Activated naive CD4-positive, alpha-beta T cell treated with anti-CD3 and anti-CD28 coated beads, Interleukin-2, amount 10 ng/mL, durations not matched to agents 7 days and 5 days (primary cell): ENCODE data around the gene TMPRSS11E.

Experiments used
- CTCF ChIA-PET: fragments of 350-600 bp; sonication (Branson Sonifier 250); formaldehyde crosslinking; loops from one replicate; lab custom pipeline; 2021; ENCODE audit warnings: antibody characterized with exemption; lab: Charles Lee
- DNase-seq: peaks from one replicate; pipeline ENCODE4 v3.0.0-alpha.2; 2020
- H3K27ac Mint-ChIP-seq: one replicate; pipeline ENCODE4 v1.8.0; 2021; ENCODE audit warnings: mild to moderate bottlenecking, moderate library complexity, mixed read lengths
- H3K27me3 Mint-ChIP-seq: one replicate; pipeline ENCODE4 v1.8.0; 2021; ENCODE audit warnings: mild to moderate bottlenecking, mixed read lengths
- H3K36me3 Mint-ChIP-seq: one replicate; pipeline ENCODE4 v1.8.0; 2021; ENCODE audit warnings: mixed read lengths
- H3K4me1 Mint-ChIP-seq: one replicate; pipeline ENCODE4 v1.8.0; 2021; ENCODE audit warnings: mixed read lengths
- H3K4me3 Mint-ChIP-seq: one replicate; pipeline ENCODE4 v1.8.0; 2021; ENCODE audit warnings: mild to moderate bottlenecking, moderate library complexity, mixed read lengths
- H3K9me3 Mint-ChIP-seq: one replicate; pipeline ENCODE4 v1.8.0; 2021; ENCODE audit warnings: mixed read lengths

Gene TMPRSS11E

GRCh38 chr4:68433582-68433981, 13.7 kb upstream of the TMPRSS11E start:
- DNase-seq = no peak
- H3K27ac Mint-ChIP-seq = no peak overlapping the region
- CTCF ChIA-PET = no interaction called here
- H3K4me3 Mint-ChIP-seq = no peak overlapping the region
- H3K27me3 Mint-ChIP-seq = peaks cover 5% of the 10 kb centered on the region
- peaks cover 20% of the 10 kb centered on the region for H3K36me3 Mint-ChIP-seq
- H3K4me1 Mint-ChIP-seq = peaks cover 43% of the 10 kb centered on the region
- peaks cover 15% of the 10 kb centered on the region for H3K9me3 Mint-ChIP-seq

DNA sequence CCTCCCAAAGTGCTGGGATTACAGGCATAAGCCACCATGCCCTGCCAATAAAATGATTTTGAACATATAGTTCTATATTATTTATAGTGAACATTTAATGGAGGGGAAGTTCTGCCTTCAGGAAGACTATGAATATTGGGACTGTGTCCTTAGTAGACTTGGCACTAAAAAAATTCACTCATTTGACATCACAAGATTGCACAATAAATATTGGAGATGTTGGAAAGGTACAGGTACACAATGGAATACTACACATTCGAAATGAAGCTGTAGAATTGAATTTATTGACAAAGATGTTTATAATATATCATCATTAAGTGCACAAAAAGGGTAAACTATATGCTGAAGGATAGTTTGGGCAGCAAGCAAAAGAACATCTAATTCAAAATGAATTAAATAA, 13.0 kb upstream of the TMPRSS11E start:
- Mint-ChIP-seq H3K27ac (no peak overlapping the region), H3K4me1 (peaks cover 49% of the 10 kb centered on the region), H3K9me3 (peaks cover 18% of the 10 kb centered on the region), H3K27me3 (peaks cover 5% of the 10 kb centered on the region), H3K4me3 (no peak overlapping the region), H3K36me3 (peaks cover 24% of the 10 kb centered on the region)
- CTCF ChIA-PET = no interaction called here
- DNase-seq = no peak

DNA sequence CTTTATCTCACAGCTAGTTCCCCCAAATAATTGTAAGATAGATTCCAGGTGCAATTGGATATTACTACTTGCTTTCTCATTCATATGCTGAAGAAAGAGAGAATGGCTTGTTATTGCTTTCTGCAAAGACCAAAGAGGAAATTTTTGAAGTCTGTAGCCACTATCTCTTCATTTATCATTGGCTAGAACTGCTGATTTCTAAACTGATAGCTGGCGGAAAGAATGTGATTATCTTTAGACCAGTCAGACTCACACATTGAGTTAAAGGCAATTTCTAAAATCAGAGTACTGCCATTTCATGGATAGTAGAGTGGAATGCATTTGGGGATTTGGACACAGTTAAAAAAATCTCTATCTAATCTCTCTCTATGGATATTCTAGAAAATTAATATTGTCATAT, 12.4 kb upstream of the TMPRSS11E start:
- Mint-ChIP-seq H3K9me3 (peaks cover 18% of the 10 kb centered on the region), H3K36me3 (peaks cover 26% of the 10 kb centered on the region), H3K4me1 (peaks cover 54% of the 10 kb centered on the region), H3K27me3 (peaks cover 5% of the 10 kb centered on the region), H3K27ac (no peak overlapping the region), H3K4me3 (no peak overlapping the region)
- DNase-seq = no peak
- CTCF ChIA-PET = no interaction called here

GRCh38 chr4:68445111-68445510, 2.2 kb upstream of the TMPRSS11E start:
- H3K4me1 Mint-ChIP-seq = peaks cover 39% of the 10 kb centered on the region
- no peaks in the 10 kb centered on the region for H3K27me3 Mint-ChIP-seq
- no peak overlapping the region for H3K27ac Mint-ChIP-seq
- CTCF ChIA-PET = no interaction called here
- H3K4me3 Mint-ChIP-seq = no peak overlapping the region
- peaks cover 10% of the 10 kb centered on the region for H3K9me3 Mint-ChIP-seq
- no peak for DNase-seq
- peaks cover 22% of the 10 kb centered on the region for H3K36me3 Mint-ChIP-seq

DNA sequence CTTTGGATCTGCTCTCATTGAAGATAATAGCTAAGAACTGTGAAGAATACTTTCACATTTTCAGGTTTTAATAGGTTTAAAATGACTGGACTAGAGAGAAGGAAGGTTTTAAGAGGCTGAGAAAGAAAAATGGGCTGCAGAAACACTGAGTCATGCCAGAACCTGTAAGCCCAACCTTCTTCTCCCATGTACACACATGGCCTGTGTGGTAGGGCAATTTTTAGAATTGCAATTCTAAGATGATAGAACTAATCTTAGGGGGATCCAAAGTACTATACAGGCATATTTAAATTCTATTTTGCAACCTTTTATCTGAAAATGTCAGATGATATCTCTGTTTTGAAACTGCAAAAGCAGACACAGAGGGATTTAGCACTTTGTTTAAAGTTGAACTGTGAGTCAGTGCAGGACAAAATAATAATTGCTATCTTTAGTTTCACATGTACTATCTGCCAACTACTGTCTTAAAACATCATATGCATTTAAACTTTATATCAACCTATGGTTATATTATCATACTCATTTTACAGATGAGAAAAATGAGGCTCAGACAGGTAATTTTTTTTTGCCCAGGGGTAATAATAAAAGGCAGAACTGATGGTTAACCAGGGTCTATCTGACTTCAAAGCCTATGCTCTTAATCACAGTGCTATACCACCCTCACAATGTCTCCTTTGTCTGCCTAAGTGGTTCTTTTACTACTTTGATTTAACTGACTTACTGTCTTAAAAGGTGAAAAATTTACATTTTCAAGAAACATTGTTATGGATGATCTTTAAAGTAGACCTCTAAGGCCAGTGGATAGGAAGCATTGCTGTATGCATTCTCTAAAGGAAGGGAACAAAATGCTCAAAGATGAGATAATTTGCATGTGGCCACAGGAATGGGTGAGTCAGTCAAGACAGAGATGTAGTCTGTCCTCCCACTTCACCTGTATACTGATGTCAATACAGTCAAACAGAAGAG, 4.3 kb downstream of the TMPRSS11E start:
- Mint-ChIP-seq H3K4me1 (peaks cover 15% of the 10 kb centered on the region), H3K27ac (no peak overlapping the region), H3K4me3 (no peak overlapping the region), H3K36me3 (no peaks in the 10 kb centered on the region), H3K27me3 (no peaks in the 10 kb centered on the region), H3K9me3 (no peaks in the 10 kb centered on the region)
- CTCF ChIA-PET = no interaction called here
- DNase-seq = no peak

DNA sequence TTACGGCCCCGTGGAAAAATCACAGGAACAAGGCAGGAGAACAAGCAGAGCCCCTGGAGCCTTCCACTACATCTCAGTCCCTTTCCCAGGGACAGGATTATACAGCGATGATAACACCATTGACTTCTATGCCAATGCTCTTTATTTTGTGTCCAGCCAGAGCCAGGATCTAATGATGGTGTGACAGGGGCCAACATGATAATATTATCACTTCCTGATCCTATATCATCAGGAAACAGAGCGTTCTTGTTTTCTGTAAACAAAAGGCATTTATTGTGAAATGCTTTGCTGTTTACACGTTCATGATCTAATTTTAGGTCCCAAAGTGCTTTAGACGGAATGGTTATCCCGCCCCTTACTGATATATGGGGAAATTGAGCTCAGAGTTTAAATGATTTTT, 12.8 kb downstream of the TMPRSS11E start:
- no peak overlapping the region for H3K27ac Mint-ChIP-seq
- DNase-seq = no peak
- no peak overlapping the region for H3K4me3 Mint-ChIP-seq
- no peaks in the 10 kb centered on the region for H3K4me1 Mint-ChIP-seq
- CTCF ChIA-PET = no interaction called here
- no peaks in the 10 kb centered on the region for H3K27me3 Mint-ChIP-seq
- no peaks in the 10 kb centered on the region for H3K9me3 Mint-ChIP-seq
- no peaks in the 10 kb centered on the region for H3K36me3 Mint-ChIP-seq

- Mint-ChIP-seq H3K27me3 (no peaks in the 10 kb centered on the region), H3K4me3 (no peak overlapping the region), H3K4me1 (no peaks in the 10 kb centered on the region), H3K9me3 (no peaks in the 10 kb centered on the region), H3K27ac (no peak overlapping the region), H3K36me3 (no peaks in the 10 kb centered on the region)
- CTCF ChIA-PET = interaction anchor here (0.7 kb wide), 1 partner anchor 128 kb away, joined by 3 read pairs; no protein-coding TSS in a partner anchor
- DNase-seq = no peak
Observed at GRCh38 chr4:68461790-68462189, 14.5 kb downstream of the TMPRSS11E start.

GRCh38 chr4:68462691-68463090, 15.4 kb downstream of the TMPRSS11E start:
- H3K36me3 Mint-ChIP-seq = no peaks in the 10 kb centered on the region
- H3K4me1 Mint-ChIP-seq = no peaks in the 10 kb centered on the region
- H3K27ac Mint-ChIP-seq = no peak overlapping the region
- no peaks in the 10 kb centered on the region for H3K9me3 Mint-ChIP-seq
- no peak overlapping the region for H3K4me3 Mint-ChIP-seq
- no peaks in the 10 kb centered on the region for H3K27me3 Mint-ChIP-seq
- CTCF ChIA-PET = no interaction called here
- DNase-seq = no peak

DNA sequence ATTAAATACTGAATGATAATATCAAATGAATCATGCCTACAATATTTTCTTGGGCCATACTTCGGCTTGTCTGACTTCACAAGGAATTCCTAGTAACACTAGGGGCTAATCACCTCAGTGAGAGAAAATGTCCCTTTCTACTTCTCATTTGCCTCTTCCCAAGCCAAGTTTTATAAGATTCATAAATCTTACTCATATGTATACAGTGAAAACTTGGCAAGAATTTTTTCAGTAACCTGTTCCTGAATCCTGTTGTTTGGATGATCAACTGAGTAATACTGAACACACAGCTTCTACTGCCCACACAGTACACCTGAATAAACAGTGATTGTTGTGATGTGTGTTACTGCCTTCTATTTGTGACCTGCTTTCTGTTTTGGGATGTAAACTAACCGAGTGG, 16.5 kb downstream of the TMPRSS11E start:
- no peak overlapping the region for H3K27ac Mint-ChIP-seq

GRCh38 chr4:68465058-68465457, 17.8 kb downstream of the TMPRSS11E start:
- no peak for DNase-seq
- CTCF ChIA-PET = no interaction called here
- no peaks in the 10 kb centered on the region for H3K36me3 Mint-ChIP-seq
- no peak overlapping the region for H3K27ac Mint-ChIP-seq
- H3K9me3 Mint-ChIP-seq = no peaks in the 10 kb centered on the region
- H3K27me3 Mint-ChIP-seq = no peaks in the 10 kb centered on the region
- H3K4me1 Mint-ChIP-seq = peaks cover 5% of the 10 kb centered on the region
- no peak overlapping the region for H3K4me3 Mint-ChIP-seq

More for the DNA sequence above, 16.5 kb downstream of the TMPRSS11E start:
- no peaks in the 10 kb centered on the region for H3K36me3 Mint-ChIP-seq
- CTCF ChIA-PET = no interaction called here
- no peak for DNase-seq
- no peaks in the 10 kb centered on the region for H3K27me3 Mint-ChIP-seq
- H3K9me3 Mint-ChIP-seq = no peaks in the 10 kb centered on the region
- H3K4me1 Mint-ChIP-seq = no peaks in the 10 kb centered on the region
- no peak overlapping the region for H3K4me3 Mint-ChIP-seq

DNA sequence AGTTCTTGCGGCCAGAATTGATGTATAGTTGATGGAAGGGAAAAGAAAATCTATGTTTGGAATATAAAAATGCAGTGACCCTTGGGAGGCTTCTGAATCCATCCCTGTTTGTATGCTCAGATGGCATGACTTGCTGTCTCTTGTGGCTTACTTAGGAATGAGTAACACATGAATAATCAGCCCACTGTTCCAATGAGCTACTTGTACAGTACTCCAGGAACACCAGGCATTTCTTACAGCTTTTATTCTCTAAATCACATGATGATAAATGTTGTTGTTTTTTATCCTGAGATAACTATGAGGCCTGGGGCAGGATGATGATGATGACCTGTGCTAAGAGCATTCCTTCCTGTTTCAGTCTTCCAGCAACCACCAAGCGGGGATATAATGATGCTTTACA, 18.9 kb downstream of the TMPRSS11E start:
- no peaks in the 10 kb centered on the region for H3K36me3 Mint-ChIP-seq
- CTCF ChIA-PET = no interaction called here
- no peak for DNase-seq
- H3K9me3 Mint-ChIP-seq = no peaks in the 10 kb centered on the region
- no peak overlapping the region for H3K4me3 Mint-ChIP-seq
- no peaks in the 10 kb centered on the region for H3K27me3 Mint-ChIP-seq
- no peak overlapping the region for H3K27ac Mint-ChIP-seq
- peaks cover 7% of the 10 kb centered on the region for H3K4me1 Mint-ChIP-seq

DNA sequence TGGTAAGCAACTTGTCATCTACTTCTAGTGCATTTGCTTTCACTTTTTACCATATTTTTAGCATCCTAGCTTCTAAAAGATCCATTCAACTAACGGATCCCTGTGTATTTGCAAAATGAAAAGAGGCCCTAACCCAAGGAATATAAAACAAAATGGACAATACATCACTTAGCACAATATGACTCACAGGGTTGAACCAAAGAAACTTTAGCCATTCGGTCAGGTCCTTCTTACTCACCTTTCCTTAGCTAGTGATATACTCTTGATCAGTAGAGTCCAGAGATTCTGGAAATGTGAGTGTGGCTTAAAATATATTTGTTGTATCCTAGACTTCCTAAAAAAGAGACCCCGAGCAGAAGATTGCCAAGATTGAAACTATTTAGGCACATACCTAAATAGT, 19.5 kb downstream of the TMPRSS11E start:
- Mint-ChIP-seq H3K4me1 (peaks cover 9% of the 10 kb centered on the region), H3K4me3 (no peak overlapping the region), H3K36me3 (no peaks in the 10 kb centered on the region), H3K27ac (no peak overlapping the region), H3K9me3 (no peaks in the 10 kb centered on the region), H3K27me3 (no peaks in the 10 kb centered on the region)
- CTCF ChIA-PET = no interaction called here
- DNase-seq = no peak

DNA sequence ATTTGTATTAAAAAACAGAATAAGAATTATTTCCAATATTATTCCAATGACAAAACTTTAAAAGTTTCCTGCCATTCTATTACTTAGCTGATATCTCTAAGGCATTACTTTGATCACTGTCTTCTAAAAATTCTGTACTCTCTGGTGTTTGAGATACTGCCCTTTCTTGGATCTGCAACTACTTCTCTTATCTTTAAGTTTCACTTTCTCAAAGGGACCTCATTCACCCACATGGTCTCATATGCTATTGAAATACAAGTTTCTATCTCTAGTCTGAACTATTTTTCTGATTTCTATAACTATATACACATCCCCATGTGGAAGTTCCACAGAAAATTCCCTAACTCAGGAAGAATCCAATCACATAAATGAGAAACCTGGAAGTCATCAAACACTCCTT, 22.2 kb downstream of the TMPRSS11E start:
- no peaks in the 10 kb centered on the region for H3K36me3 Mint-ChIP-seq
- H3K27ac Mint-ChIP-seq = no peak overlapping the region
- peaks cover 9% of the 10 kb centered on the region for H3K4me1 Mint-ChIP-seq
- no peaks in the 10 kb centered on the region for H3K27me3 Mint-ChIP-seq
- peaks cover 2% of the 10 kb centered on the region for H3K9me3 Mint-ChIP-seq
- H3K4me3 Mint-ChIP-seq = no peak overlapping the region
- CTCF ChIA-PET = no interaction called here
- no peak for DNase-seq

GRCh38 chr4:68476191-68476590, 28.9 kb downstream of the TMPRSS11E start:
- H3K4me1 Mint-ChIP-seq = peaks cover 2% of the 10 kb centered on the region
- H3K27ac Mint-ChIP-seq = no peak overlapping the region
- H3K36me3 Mint-ChIP-seq = no peaks in the 10 kb centered on the region
- no peak for DNase-seq
- H3K4me3 Mint-ChIP-seq = no peak overlapping the region
- H3K9me3 Mint-ChIP-seq = peaks cover 2% of the 10 kb centered on the region
- H3K27me3 Mint-ChIP-seq = no peaks in the 10 kb centered on the region
- CTCF ChIA-PET = no interaction called here

DNA sequence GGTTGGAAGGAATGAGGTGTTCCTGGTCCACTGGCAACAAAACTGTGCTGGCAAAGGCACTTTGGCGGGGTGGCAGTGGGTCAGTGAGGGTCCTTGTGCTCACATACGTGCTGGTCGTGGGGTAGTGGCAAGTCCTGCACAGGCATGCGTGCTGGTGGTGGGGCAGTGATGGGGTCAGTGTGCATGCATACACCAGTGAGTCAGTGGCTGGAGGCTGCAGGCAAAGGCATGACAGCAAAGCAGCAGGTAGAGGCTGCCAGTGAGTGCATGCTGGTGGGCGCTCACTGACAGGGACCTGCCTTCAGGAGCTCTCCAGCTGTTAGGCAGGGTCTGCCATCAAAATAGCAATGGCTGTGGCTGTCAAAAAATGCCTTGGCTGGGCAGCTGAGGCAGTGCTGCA, 42.1 kb downstream of the TMPRSS11E start:
- H3K9me3 Mint-ChIP-seq = no peaks in the 10 kb centered on the region
- no peak overlapping the region for H3K4me3 Mint-ChIP-seq
- no peaks in the 10 kb centered on the region for H3K27me3 Mint-ChIP-seq
- CTCF ChIA-PET = interaction anchor here (0.9 kb wide), 1 partner anchor 9 kb away, joined by 3 read pairs; no protein-coding TSS in a partner anchor
- no peak for DNase-seq
- no peaks in the 10 kb centered on the region for H3K36me3 Mint-ChIP-seq
- H3K27ac Mint-ChIP-seq = no peak overlapping the region
- H3K4me1 Mint-ChIP-seq = peaks cover 2% of the 10 kb centered on the region
